ENCODE data around the gene IGFN1.

IGFN1 gene

DNA sequence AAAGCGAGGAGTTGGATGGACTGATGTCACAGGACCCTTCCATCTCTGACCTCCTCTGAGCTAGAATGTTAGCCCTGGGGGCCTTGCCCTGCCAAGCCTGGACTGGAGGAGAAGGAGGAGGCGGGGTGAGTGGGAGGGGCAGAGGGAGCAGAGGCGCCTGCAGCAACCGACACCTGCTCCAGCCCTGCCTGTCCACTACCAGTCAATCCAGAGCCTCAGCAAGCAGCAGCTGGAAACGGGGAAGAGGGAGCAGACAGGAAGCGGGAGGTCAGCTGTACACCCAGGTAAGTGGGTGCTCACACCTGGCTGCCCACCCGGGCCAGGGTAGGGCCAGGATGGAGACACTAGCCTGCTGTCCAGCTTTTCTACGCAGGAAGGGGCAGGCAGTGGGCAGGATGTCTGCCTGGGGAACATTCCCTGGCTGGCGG lies at the start of gene IGFN1:
Gene IGFN1, plus strand, starts transcription at position 201 of the 428 bp plus-strand sequence. CDS start 2,470 bp downstream, outside the sequence.
- Mint-ChIP-seq H3K4me1 (peaks cover 6% of the 10 kb centered on the region), H3K4me3 (no peak within 1 kb of the TSS), H3K9me3 (no peaks in the 10 kb centered on the region), H3K27ac (no peak within 1 kb of the TSS), H3K27me3 (peaks cover 24% of the 10 kb centered on the region), H3K36me3 (ENCODE audit: low read depth) (no peaks in the 10 kb centered on the region)
- no peak for ATAC-seq
- no peak for DNase-seq

DNA sequence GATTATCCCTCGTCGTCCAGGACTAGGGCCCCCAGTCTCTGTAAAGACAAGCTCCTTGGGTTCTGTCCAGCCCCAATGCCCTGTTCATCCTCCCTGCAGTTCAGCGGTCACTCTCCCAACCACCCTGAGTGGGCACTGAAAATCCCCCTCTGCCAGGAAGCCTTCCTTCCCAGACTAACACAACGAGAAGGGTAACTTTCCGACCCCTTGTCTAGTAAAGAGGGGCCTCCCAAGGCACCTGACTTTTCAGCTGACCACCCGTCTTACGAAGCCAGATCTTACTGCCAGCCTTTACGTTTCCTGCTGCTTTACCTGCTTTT lies 49.7 kb upstream of the IGFN1 start:
- no peak overlapping the region for H3K27ac Mint-ChIP-seq
- no peak overlapping the region for H3K4me3 Mint-ChIP-seq
- H3K9me3 Mint-ChIP-seq = no peaks in the 10 kb centered on the region
- no peaks in the 10 kb centered on the region for H3K27me3 Mint-ChIP-seq
- no peak for DNase-seq
- H3K36me3 Mint-ChIP-seq (ENCODE audit: low read depth) = peaks cover 5% of the 10 kb centered on the region
- no peaks in the 10 kb centered on the region for H3K4me1 Mint-ChIP-seq
- no peak for ATAC-seq

DNA sequence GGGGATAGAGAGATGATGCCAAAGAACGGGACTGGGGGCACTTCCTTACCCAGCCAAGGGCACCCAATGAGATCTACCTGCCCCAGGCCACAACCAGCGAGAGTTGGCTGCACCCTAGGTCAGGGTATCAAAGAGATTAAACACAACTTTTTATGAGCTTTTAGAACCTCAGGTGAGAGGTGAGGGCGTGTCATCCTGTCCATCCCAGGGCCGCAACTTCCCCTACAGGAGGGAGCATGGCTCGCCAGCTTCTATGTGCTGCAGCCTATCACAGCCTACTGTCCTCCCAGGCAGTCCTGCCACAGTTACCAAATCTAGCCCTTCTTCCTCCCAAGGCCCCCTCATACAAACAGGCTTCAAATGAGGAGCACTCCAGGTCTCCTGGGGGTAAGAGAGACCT lies 49.2 kb upstream of the IGFN1 start:
- DNase-seq (no peak), ATAC-seq (no peak)
- no peak overlapping the region for H3K27ac Mint-ChIP-seq
- H3K4me3 Mint-ChIP-seq = no peak overlapping the region
- no peaks in the 10 kb centered on the region for H3K4me1 Mint-ChIP-seq
- no peaks in the 10 kb centered on the region for H3K27me3 Mint-ChIP-seq
- H3K9me3 Mint-ChIP-seq = no peaks in the 10 kb centered on the region
- H3K36me3 Mint-ChIP-seq (ENCODE audit: low read depth) = peaks cover 5% of the 10 kb centered on the region

DNA sequence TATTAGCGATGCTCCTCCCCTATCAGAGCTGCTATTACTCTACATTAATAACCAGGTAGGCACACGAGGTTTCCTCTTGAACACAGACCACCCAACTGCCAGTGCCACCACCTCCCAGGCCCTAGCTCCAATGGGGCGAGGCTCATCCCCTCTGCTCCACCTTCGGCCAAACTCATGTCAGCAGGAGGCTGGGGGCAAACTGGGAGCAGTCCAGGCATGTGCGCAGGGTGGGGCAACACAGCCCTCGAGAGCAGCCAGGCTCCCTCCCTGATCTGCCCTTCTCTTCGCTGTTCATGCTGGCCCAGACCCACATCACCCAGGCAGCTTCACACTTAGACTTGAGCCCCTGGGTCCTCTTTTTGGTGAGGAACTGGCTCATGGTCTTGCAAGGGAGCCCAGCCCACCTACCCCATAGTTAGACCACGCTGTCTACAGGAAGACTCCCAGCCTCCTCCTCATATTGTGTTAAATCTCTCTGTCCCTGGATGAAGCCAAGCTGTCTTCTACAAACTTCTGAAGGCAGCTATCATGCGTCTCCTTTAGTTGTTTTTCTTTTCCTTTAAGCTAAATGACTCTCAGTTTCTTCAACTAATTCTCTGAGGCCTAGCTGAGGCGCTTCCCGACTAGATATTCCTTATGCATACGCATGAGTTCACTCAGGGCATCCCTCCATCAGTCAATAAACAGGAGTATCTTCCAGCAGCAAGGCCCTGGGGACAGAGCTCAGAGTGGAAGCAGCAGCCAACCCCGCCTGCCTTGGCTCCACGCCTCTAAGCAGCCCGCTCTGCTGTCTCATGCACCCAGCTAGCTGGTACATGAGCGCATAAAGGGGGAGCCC lies 48.4 kb upstream of the IGFN1 start:
- H3K27ac Mint-ChIP-seq = no peak overlapping the region
- H3K27me3 Mint-ChIP-seq = no peaks in the 10 kb centered on the region
- ATAC-seq (no peak), DNase-seq (no peak)
- H3K4me3 Mint-ChIP-seq = no peak overlapping the region
- H3K4me1 Mint-ChIP-seq = no peaks in the 10 kb centered on the region
- no peaks in the 10 kb centered on the region for H3K9me3 Mint-ChIP-seq
- peaks cover 7% of the 10 kb centered on the region for H3K36me3 Mint-ChIP-seq (ENCODE audit: low read depth)

DNA sequence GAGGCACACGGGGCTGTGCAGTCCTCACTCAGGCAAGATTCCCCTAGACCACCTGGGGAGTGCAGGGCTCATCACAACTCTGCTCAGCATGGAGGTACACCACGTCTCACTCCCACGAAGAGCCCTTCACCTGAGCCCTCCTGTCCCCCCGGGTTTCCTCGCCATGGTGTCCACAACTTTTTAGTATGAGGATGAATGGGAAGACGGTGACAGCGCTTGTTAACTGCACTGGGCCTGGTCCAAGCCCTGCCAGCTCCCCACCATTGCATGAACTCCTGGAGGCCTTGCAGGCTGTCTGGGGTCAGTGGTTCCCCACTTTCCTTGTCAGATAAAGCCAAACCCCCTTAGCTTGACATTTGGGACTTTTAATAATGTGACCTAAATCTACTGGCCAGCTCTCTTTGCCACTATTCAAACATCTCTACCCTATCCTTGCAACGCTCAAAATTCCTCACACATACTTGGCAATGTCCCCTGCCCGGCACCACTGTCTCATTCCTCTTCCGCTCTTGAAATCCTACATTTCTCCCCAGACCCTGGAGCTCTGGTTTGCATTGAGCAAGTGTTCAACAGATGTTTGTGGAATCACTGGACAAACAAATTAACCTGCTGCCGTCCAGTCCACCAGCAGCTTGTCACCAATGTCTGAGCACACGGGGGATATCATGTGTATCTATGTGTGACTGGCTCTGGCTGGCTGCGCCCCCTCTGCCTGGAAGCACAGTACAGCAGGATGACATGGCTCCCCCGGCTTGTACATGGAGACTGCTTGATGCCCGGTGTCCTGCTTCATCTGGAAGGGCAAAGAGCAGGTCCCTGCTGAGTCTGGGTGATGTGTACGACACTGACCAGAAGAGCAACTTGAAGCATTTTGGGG lies 47.5 kb upstream of the IGFN1 start:
- no peak overlapping the region for H3K4me3 Mint-ChIP-seq
- H3K4me1 Mint-ChIP-seq = no peaks in the 10 kb centered on the region
- ATAC-seq = no peak
- H3K36me3 Mint-ChIP-seq (ENCODE audit: low read depth) = peaks cover 7% of the 10 kb centered on the region
- no peaks in the 10 kb centered on the region for H3K9me3 Mint-ChIP-seq
- no peaks in the 10 kb centered on the region for H3K27me3 Mint-ChIP-seq
- DNase-seq = no peak
- no peak overlapping the region for H3K27ac Mint-ChIP-seq

DNA sequence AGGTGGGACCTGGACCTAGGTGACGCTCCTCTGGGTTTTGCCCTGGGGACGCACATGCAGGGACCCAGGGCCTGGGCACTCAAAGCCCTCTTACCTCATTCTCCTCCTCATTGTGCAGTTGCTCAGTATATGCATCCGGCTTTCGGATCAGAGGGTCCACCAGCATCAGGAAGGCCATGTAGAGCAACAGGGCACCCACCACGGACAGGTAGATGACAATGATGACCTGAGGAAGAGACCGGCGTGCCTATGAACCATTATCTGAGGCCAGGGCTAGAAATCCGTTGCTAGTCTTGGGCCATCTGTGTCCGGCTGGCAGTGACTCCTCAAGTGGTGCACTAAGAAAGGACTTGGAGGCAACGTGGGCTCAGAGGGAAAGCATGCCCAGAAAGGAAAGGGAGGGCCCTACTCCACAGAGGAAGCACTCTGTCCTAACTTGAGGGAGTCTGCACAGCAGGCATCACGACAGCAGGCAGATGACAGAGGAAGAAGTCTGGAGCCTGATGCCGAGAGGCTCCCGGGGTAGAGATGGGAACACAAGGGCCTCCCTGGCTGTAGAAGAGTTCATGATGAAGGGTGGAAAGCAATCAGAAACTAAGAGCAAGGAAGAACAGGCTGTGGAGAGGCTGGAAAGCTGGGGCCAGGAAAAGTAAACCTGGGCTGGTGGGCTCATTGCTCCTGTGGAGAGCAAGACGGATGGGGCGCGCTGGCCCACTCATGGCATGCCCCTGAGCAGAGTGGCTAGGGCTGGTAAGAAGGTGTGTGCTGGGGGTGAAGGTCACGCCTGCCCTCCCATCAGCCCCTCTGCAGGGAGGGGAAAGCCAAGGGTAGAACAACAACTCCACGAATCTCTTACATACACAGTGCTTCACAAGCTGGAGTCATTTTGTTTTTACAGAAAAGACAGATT lies 46.6 kb upstream of the IGFN1 start:
- ATAC-seq (no peak), DNase-seq (no peak)
- H3K27me3 Mint-ChIP-seq = no peaks in the 10 kb centered on the region
- H3K36me3 Mint-ChIP-seq (ENCODE audit: low read depth) = peaks cover 7% of the 10 kb centered on the region
- H3K4me1 Mint-ChIP-seq = no peaks in the 10 kb centered on the region
- H3K27ac Mint-ChIP-seq = no peak overlapping the region
- no peak overlapping the region for H3K4me3 Mint-ChIP-seq
- no peaks in the 10 kb centered on the region for H3K9me3 Mint-ChIP-seq

DNA sequence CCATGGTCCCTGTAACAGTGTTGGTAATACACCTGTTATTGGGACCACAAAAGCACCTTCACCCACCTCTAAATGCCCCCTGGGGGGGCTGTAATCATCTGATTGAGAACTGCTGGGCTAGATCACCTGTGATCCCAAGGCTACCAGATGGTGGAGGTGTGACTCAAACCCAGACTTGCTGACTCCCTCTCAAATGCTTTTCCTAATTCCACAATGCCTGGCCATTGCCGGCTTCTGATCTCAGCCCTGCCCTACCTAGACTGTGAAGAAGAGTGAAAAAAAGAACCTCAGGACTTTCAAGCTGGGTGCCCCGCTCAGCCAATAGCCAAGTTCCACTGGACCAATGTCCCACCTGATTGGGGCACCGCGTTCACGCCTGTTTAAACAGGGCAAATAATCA lies 45.9 kb upstream of the IGFN1 start:
- no peak for DNase-seq
- Mint-ChIP-seq H3K4me1 (no peaks in the 10 kb centered on the region), H3K27me3 (no peaks in the 10 kb centered on the region), H3K4me3 (no peak overlapping the region), H3K9me3 (no peaks in the 10 kb centered on the region), H3K27ac (no peak overlapping the region), H3K36me3 (ENCODE audit: low read depth) (peaks cover 9% of the 10 kb centered on the region)
- no peak for ATAC-seq

DNA sequence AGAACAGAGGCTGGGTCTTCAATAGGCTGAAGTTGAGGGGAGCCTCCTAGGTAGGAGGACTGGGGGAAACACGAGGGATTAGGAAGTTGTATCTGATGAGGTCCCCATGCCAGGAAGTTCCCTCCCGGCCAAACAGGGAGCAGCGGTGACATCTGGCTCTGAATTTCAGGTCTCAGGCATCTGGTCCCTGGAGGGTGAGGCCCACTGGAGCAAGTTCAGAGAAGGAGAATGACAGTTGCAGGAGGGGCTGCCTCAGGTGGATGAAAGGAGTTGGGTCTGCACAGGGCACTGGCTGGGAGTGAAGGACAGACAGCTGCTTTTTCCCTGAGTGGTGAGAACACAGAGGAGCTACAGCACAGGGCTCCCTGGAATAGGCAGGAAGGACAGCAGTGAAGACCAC lies 45.5 kb upstream of the IGFN1 start:
- Mint-ChIP-seq H3K36me3 (ENCODE audit: low read depth) (peaks cover 9% of the 10 kb centered on the region), H3K4me1 (no peaks in the 10 kb centered on the region), H3K4me3 (no peak overlapping the region), H3K9me3 (no peaks in the 10 kb centered on the region), H3K27me3 (no peaks in the 10 kb centered on the region), H3K27ac (no peak overlapping the region)
- DNase-seq = no peak
- no peak for ATAC-seq

DNA sequence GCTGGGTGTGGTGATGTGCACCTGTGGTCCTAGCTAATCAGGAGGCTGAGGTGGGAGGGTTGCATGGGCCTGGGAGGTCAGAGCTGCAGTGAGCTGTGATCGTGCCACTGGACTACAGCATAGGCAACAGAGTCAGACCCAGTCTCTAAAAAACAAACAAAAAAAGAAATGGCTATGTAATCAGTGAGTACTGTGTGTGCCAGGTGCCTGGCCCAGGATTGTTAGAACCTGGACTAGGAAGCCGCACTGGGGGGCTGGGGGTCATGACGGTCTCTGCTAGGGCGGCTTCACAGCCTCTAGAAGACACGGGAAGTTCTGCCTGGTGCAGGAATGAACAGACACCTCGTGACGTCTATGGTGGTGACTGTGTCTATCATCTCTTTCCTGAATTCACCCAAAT lies 44.8 kb upstream of the IGFN1 start:
- Mint-ChIP-seq H3K27ac (no peak overlapping the region), H3K36me3 (ENCODE audit: low read depth) (peaks cover 11% of the 10 kb centered on the region), H3K27me3 (no peaks in the 10 kb centered on the region), H3K4me1 (no peaks in the 10 kb centered on the region), H3K9me3 (no peaks in the 10 kb centered on the region), H3K4me3 (no peak overlapping the region)
- DNase-seq = no peak
- ATAC-seq = no peak

DNA sequence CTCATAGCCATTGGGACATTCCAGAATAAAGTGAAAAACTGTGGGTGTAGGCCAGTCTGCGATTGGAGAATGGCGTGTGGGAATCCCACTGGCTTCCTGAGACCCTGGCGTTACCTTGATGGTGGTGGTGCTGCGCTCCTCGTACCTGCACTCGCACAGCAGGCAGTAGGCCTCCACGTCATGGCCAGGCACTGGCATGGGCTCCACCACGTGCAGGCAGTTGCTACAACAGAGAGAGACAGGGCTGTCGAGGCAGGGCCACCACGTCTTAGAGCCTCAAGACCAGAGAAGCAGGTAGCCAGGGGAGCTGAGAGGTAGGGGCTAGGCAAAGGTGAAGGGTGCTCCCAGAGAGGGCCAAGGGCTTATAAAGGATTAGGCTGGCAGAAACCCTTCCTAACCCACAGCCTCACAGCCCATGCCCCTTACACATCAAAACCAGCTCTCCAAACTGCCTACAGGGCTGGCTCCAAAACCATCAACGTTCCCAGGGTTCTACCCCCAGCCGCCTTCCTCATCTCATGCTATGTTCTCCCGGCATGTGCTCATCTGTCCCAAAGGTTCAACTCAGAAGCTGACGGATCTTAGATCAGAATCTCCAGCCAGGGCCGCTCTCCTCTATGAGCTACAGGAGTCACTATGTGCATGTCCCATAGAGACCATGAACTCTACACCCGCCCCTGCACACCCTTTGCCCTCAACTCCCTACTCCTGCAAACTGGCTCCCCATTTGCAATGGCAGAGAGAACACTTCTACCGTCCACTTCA lies 43.8 kb upstream of the IGFN1 start:
- H3K36me3 Mint-ChIP-seq (ENCODE audit: low read depth) = peaks cover 13% of the 10 kb centered on the region
- H3K4me3 Mint-ChIP-seq = no peak overlapping the region

DNA sequence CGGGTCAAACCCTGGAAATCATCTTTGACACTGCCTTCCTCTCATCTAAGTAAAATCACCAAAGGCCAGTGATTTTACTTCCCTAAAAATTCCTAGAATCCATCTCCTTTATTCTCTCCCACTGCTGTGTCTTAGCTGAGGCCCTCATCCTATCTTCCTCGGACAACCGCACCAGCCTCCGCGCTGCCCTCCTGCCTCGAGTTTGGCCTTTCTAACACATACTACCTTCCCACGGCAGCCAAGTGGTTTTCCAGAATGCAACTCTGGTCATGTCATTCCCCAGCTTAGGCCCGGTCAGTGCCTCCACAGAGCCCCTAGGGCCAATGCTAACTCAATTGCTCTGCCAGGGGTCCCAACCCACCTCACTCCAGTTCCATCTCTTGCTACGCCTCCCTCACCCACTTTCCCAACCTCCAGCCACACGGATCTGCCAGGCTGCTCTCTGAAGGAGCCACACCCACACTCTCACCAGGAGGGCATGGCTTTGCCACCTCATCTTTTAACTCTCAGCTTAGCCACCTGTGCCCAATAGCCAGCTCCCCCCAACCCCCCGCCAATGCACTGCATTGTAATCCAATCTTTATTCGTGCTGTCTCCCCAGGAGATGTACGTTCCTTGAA lies 43.1 kb upstream of the IGFN1 start:
- no peaks in the 10 kb centered on the region for H3K9me3 Mint-ChIP-seq
- DNase-seq = no peak
- H3K27ac Mint-ChIP-seq = no peak overlapping the region
- H3K4me3 Mint-ChIP-seq = no peak overlapping the region
- H3K27me3 Mint-ChIP-seq = no peaks in the 10 kb centered on the region
- peaks cover under 1% of the 10 kb centered on the region for H3K4me1 Mint-ChIP-seq
- no peak for ATAC-seq
- peaks cover 13% of the 10 kb centered on the region for H3K36me3 Mint-ChIP-seq (ENCODE audit: low read depth)

More for the DNA sequence above, 43.8 kb upstream of the IGFN1 start:
- Mint-ChIP-seq H3K9me3 (no peaks in the 10 kb centered on the region), H3K27me3 (no peaks in the 10 kb centered on the region), H3K27ac (no peak overlapping the region), H3K4me1 (no peaks in the 10 kb centered on the region)
- no peak for ATAC-seq
- no peak for DNase-seq

DNA sequence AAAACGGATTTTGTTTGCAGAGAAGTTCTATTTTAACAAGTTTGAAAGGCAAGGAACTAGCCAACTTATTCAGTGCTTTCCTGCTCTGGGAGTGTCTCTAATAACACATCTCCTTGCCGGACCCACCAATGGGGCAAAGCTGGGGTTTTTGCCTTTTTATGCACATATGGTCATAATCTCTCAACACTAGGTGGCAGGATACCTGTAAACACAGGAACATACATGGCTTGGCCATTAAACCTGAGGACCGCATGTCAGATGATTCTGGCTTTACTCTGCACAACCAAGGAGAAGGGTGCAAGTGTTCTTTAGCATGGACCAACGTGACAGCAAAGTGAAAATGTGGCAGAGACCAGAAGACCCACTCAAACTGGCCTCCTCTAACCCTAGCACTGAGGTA lies 41.2 kb upstream of the IGFN1 start:
- DNase-seq (no peak), ATAC-seq (no peak)
- Mint-ChIP-seq H3K9me3 (no peaks in the 10 kb centered on the region), H3K4me1 (peaks cover 12% of the 10 kb centered on the region), H3K27ac (no peak overlapping the region), H3K36me3 (ENCODE audit: low read depth) (peaks cover 8% of the 10 kb centered on the region), H3K27me3 (no peaks in the 10 kb centered on the region), H3K4me3 (no peak overlapping the region)

DNA sequence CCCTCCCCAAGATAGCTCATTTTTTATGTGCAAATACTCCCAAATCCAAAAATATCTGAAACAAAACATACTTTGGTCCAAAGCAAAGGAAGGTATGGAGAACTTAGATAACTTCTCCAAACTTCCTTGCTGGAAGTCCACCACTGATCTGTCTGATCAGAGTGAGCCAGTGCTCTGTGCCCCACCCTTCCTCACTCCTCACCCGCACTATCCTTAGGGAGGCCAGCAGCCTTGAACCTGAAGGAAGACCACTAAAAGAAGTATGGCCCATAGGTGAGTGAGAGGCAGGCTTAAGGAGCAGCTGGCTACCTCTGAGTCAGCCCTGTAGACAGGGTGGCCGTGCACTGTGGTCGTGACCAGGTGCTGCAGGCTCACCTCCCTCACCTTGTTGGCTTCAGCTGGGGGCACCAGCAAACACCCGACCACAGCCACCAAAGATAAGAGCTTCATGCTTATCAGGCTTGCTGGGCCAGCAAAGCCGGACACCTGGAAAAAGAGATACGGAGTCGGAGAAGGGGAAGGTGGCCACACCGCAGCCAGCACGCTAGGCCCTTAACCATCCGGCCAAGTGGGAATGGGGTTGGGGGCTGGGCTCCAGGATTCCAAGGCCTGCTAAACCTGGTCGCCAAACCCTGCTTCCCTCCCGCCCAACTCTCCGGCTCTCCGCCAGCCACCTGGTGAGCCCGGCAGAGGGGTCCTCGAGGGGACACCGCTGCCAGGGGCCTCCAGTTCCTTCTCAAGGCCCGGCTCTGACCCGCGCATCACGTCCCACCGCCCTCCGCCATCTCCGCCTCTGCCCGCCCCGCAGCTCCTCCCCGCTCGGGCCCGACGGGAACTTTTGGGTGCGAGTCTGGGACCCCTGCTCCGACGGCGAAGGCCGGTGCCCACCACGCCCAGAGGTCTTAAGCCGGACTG lies 36.9 kb upstream of the IGFN1 start:
- peak overlapping the region; percentile 81 for H3K4me3 Mint-ChIP-seq
- no peaks in the 10 kb centered on the region for H3K9me3 Mint-ChIP-seq
- peak overlapping the region; percentile 67 for H3K27ac Mint-ChIP-seq
- H3K27me3 Mint-ChIP-seq = peaks cover 11% of the 10 kb centered on the region
- peak; percentile 80 for ATAC-seq
- peaks cover 6% of the 10 kb centered on the region for H3K36me3 Mint-ChIP-seq (ENCODE audit: low read depth)
- DNase-seq = no peak
- peaks cover 17% of the 10 kb centered on the region for H3K4me1 Mint-ChIP-seq
